A673 (cell line): ENCODE measurements around the gene RSAD1.

Experiments
- CTCF ChIP-seq: fragments of 300-800, 200-600 bp; sonication (generic); conservative IDR thresholded peaks from 2 replicates; pipeline ENCODE4 v1.5.1; 2017; ENCODE audit warnings: low read depth, mild to moderate bottlenecking, antibody characterized with exemption, low read length, moderate library complexity, mixed read lengths
- EZH2 ChIP-seq: fragments of 200-600 bp; sonication (generic); IDR thresholded peaks from 2 replicates; pipeline ENCODE4 v1.6.1; 2017; ENCODE audit warnings: borderline replicate concordance, low read depth, mild to moderate bottlenecking, mixed read lengths, antibody characterized with exemption, low read length; ENCODE audit not compliant: poor library complexity, severe bottlenecking

- TF ChIP-seq CTCF (no peak), EZH2 (no peak)
These were observed 10.8 kb upstream of the RSAD1 start for GRCh38 chr17:50467855-50468303.
